ENCODE results near the gene SPAG16. TPM values are rescaled to one million over a fixed set of nuclear protein-coding genes. Genes with fewer than 3 reads are reported as not detected.

Gene SPAG16
- total RNA-seq, 4 donors from 2014 or later = 1.1 to 8.8 (median 6.3) TPM

GRCh38 chr2:214310319-214310718, 1026.1 kb downstream of the SPAG16 start:
- no peak overlapping the region for H3K4me3 ChIP-seq
- H3K36me3 ChIP-seq = no peaks in the 10 kb centered on the region
- DNase-seq = no peak
- no peak for ATAC-seq
- H3K27ac ChIP-seq = no peak overlapping the region
- no peaks in the 10 kb centered on the region for H3K27me3 ChIP-seq
- no peaks in the 10 kb centered on the region for H3K4me1 ChIP-seq
- TF ChIP-seq CTCF (IDR thresholded peaks at IDR 0.05 in 4 of 5, conservative IDR thresholded peaks at IDR 0.05 in 1 of 5) (no peak), POLR2A (IDR thresholded peaks at IDR 0.05) (no peak)
- in situ Hi-C loops (cut with MboI; ENCODE audit: low sequenced_read_pairs in 4 of 4) (no loop called here), intact Hi-C loops (cut with DNase I; ENCODE audit: low total_unique reads) (no loop called here)
- no peaks in the 10 kb centered on the region for H3K9me3 ChIP-seq

- H3K4me3 ChIP-seq = no peak overlapping the region
- ATAC-seq = no peak
- DNase-seq = no peak
- H3K4me1 ChIP-seq = no peaks in the 10 kb centered on the region
- no peaks in the 10 kb centered on the region for H3K36me3 ChIP-seq
- intact Hi-C loops (cut with DNase I; ENCODE audit: low total_unique reads) = no loop called here
- in situ Hi-C loops (cut with MboI; ENCODE audit: low sequenced_read_pairs in 4 of 4) = no loop called here
- TF ChIP-seq POLR2A (IDR thresholded peaks at IDR 0.05) = no peak
- TF ChIP-seq CTCF (IDR thresholded peaks at IDR 0.05 in 4 of 5, conservative IDR thresholded peaks at IDR 0.05 in 1 of 5) = no peak
- no peak overlapping the region for H3K27ac ChIP-seq
- H3K9me3 ChIP-seq = no peaks in the 10 kb centered on the region
- no peaks in the 10 kb centered on the region for H3K27me3 ChIP-seq
These were observed 1026.8 kb downstream of the SPAG16 start for GRCh38 chr2:214311031-214311533.

GRCh38 chr2:214311931-214312749, 1027.9 kb downstream of the SPAG16 start:
- intact Hi-C loops (cut with DNase I; ENCODE audit: low total_unique reads) (no loop called here), in situ Hi-C loops (cut with MboI; ENCODE audit: low sequenced_read_pairs in 4 of 4) (no loop called here)
- Histone ChIP-seq H3K9me3 (no peaks in the 10 kb centered on the region), H3K27ac (no peak overlapping the region), H3K27me3 (no peaks in the 10 kb centered on the region), H3K36me3 (no peaks in the 10 kb centered on the region), H3K4me3 (no peak overlapping the region), H3K4me1 (no peaks in the 10 kb centered on the region)
- TF ChIP-seq POLR2A (IDR thresholded peaks at IDR 0.05) (no peak), CTCF (IDR thresholded peaks at IDR 0.05 in 4 of 5, conservative IDR thresholded peaks at IDR 0.05 in 1 of 5) (no peak)
- ATAC-seq = no peak
- no peak for DNase-seq

GRCh38 chr2:214315324-214315723, 1031.1 kb downstream of the SPAG16 start:
- no peaks in the 10 kb centered on the region for H3K27me3 ChIP-seq
- ATAC-seq (no peak), DNase-seq (no peak)
- H3K4me1 ChIP-seq = no peaks in the 10 kb centered on the region
- H3K9me3 ChIP-seq = no peaks in the 10 kb centered on the region
- H3K27ac ChIP-seq = no peak overlapping the region
- TF ChIP-seq CTCF (IDR thresholded peaks at IDR 0.05 in 4 of 5, conservative IDR thresholded peaks at IDR 0.05 in 1 of 5) (no peak), POLR2A (IDR thresholded peaks at IDR 0.05) (no peak)
- in situ Hi-C loops (cut with MboI; ENCODE audit: low sequenced_read_pairs in 4 of 4) = no loop called here
- intact Hi-C loops (cut with DNase I; ENCODE audit: low total_unique reads) = no loop called here
- no peak overlapping the region for H3K4me3 ChIP-seq
- no peaks in the 10 kb centered on the region for H3K36me3 ChIP-seq
